HG02623 (cell line): ENCODE results near the gene DAZL.

Experiments used
- ATAC-seq: cut with Tn5 transposase; IDR thresholded peaks from one replicate; pipeline ENCODE4 v1.9.1; 2021; ENCODE audit warnings: moderate library complexity; ENCODE audit not compliant: unreplicated experiment

Gene DAZL

GRCh38 chr3:16596352-16597032 lies 8.7 kb downstream of the DAZL start:
- peak; percentile 68 for ATAC-seq

- no peak for ATAC-seq
These were observed 9.4 kb downstream of the DAZL start for GRCh38 chr3:16595778-16596177.

GRCh38 chr3:16589867-16590624 lies 15.2 kb downstream of the DAZL start:
- ATAC-seq, result peak; percentile 97

GRCh38 chr3:16589120-16589519 lies 16.1 kb downstream of the DAZL start:
- ATAC-seq, result no peak

GRCh38 chr3:16587681-16588060 lies 17.6 kb downstream of the DAZL start:
- no peak for ATAC-seq

- no peak for ATAC-seq
These were observed 18.1 kb downstream of the DAZL start for GRCh38 chr3:16587047-16587680.

- ATAC-seq, result no peak
These were observed 20.3 kb downstream of the DAZL start for GRCh38 chr3:16584880-16585279.

- ATAC-seq, result no peak
These were observed 21.7 kb downstream of the DAZL start for GRCh38 chr3:16583551-16583950.

GRCh38 chr3:16570113-16570512 lies 35.1 kb downstream of the DAZL start:
- ATAC-seq, result no peak

- no peak for ATAC-seq
These were observed 36.7 kb downstream of the DAZL start for GRCh38 chr3:16568532-16568931.

- no peak for ATAC-seq
These were observed 37.1 kb downstream of the DAZL start for GRCh38 chr3:16568115-16568514.

GRCh38 chr3:16559653-16560365 lies 45.4 kb downstream of the DAZL start:
- no peak for ATAC-seq

GRCh38 chr3:16554126-16554525 lies 51.1 kb downstream of the DAZL start:
- no peak for ATAC-seq

- no peak for ATAC-seq
These were observed 52.5 kb downstream of the DAZL start for GRCh38 chr3:16552757-16553156.

- peak; percentile 7 for ATAC-seq
These were observed 53.8 kb downstream of the DAZL start for GRCh38 chr3:16551342-16551976.

- ATAC-seq, result peak; percentile 92
These were observed 54.4 kb downstream of the DAZL start for GRCh38 chr3:16550676-16551341.

- no peak for ATAC-seq
These were observed 54.9 kb downstream of the DAZL start for GRCh38 chr3:16550305-16550675.

- ATAC-seq, result no peak
These were observed 56.5 kb downstream of the DAZL start for GRCh38 chr3:16548721-16549120.

GRCh38 chr3:16547561-16548357 lies 57.5 kb downstream of the DAZL start:
- ATAC-seq, result no peak
